ENCODE data around the gene PTPRO.

The PTPRO gene

GRCh38 chr12:15443050-15443449, 120.7 kb downstream of the PTPRO start:
- DNase-seq (ENCODE audit: insufficient read length, low spot score), result no peak
- no peak for FAIRE-seq

- FAIRE-seq (no peak), DNase-seq (ENCODE audit: insufficient read length, low spot score) (no peak)
These were observed 121.3 kb downstream of the PTPRO start for GRCh38 chr12:15443611-15444010.

- no peak for FAIRE-seq
- DNase-seq (ENCODE audit: insufficient read length, low spot score), result no peak
These were observed 122.2 kb downstream of the PTPRO start for GRCh38 chr12:15444523-15444922.

- no peak for FAIRE-seq
These were observed 124.5 kb downstream of the PTPRO start for GRCh38 chr12:15446807-15447206.

GRCh38 chr12:15453613-15454012, 131.3 kb downstream of the PTPRO start:
- FAIRE-seq (no peak), DNase-seq (ENCODE audit: insufficient read length, low spot score) (no peak)

More at GRCh38 chr12:15446807-15447206, 124.5 kb downstream of the PTPRO start:
- no peak for DNase-seq (ENCODE audit: insufficient read length, low spot score)

- no peak for DNase-seq (ENCODE audit: insufficient read length, low spot score)
- FAIRE-seq, result no peak
These were observed 135.7 kb downstream of the PTPRO start for GRCh38 chr12:15458008-15458407.

GRCh38 chr12:15468911-15469310, 146.6 kb downstream of the PTPRO start:
- FAIRE-seq, result no peak
- DNase-seq (ENCODE audit: insufficient read length, low spot score), result no peak

GRCh38 chr12:15469356-15469755, 147.0 kb downstream of the PTPRO start:
- no peak for FAIRE-seq

GRCh38 chr12:15472036-15472435, 149.7 kb downstream of the PTPRO start:
- DNase-seq (ENCODE audit: insufficient read length, low spot score) (no peak), FAIRE-seq (no peak)

More at GRCh38 chr12:15469356-15469755, 147.0 kb downstream of the PTPRO start:
- no peak for DNase-seq (ENCODE audit: insufficient read length, low spot score)

- no peak for FAIRE-seq
These were observed 152.5 kb downstream of the PTPRO start for GRCh38 chr12:15474766-15475165.

GRCh38 chr12:15477761-15478160, 155.5 kb downstream of the PTPRO start:
- FAIRE-seq (no peak), DNase-seq (ENCODE audit: insufficient read length, low spot score) (no peak)

More at GRCh38 chr12:15474766-15475165, 152.5 kb downstream of the PTPRO start:
- DNase-seq (ENCODE audit: insufficient read length, low spot score), result no peak

GRCh38 chr12:15481846-15482245, 159.5 kb downstream of the PTPRO start:
- DNase-seq (ENCODE audit: insufficient read length, low spot score) (no peak), FAIRE-seq (no peak)

GRCh38 chr12:15485466-15485865, 163.2 kb downstream of the PTPRO start:
- FAIRE-seq (no peak), DNase-seq (ENCODE audit: insufficient read length, low spot score) (no peak)

- FAIRE-seq, result no peak
- no peak for DNase-seq (ENCODE audit: insufficient read length, low spot score)
These were observed 164.6 kb downstream of the PTPRO start for GRCh38 chr12:15486859-15487258.

- DNase-seq (ENCODE audit: insufficient read length, low spot score) (no peak), FAIRE-seq (no peak)
These were observed 166.2 kb downstream of the PTPRO start for GRCh38 chr12:15488481-15488880.

- no peak for DNase-seq (ENCODE audit: insufficient read length, low spot score)
- FAIRE-seq, result no peak
These were observed 172.2 kb downstream of the PTPRO start for GRCh38 chr12:15494329-15495046.

- DNase-seq (ENCODE audit: insufficient read length, low spot score) (no peak), FAIRE-seq (no peak)
These were observed 173.4 kb downstream of the PTPRO start for GRCh38 chr12:15495746-15496145.

GRCh38 chr12:15496738-15497137, 174.4 kb downstream of the PTPRO start:
- DNase-seq (ENCODE audit: insufficient read length, low spot score) (no peak), FAIRE-seq (no peak)

GRCh38 chr12:15497671-15498292, 175.5 kb downstream of the PTPRO start:
- DNase-seq (ENCODE audit: insufficient read length, low spot score) (no peak), FAIRE-seq (no peak)

- FAIRE-seq, result no peak
These were observed 179.9 kb downstream of the PTPRO start for GRCh38 chr12:15502211-15502610.

GRCh38 chr12:15505616-15506015, 183.3 kb downstream of the PTPRO start:
- no peak for DNase-seq (ENCODE audit: insufficient read length, low spot score)
- FAIRE-seq, result no peak

More at GRCh38 chr12:15502211-15502610, 179.9 kb downstream of the PTPRO start:
- DNase-seq (ENCODE audit: insufficient read length, low spot score), result no peak

GRCh38 chr12:15515010-15515409, 192.7 kb downstream of the PTPRO start:
- DNase-seq (ENCODE audit: insufficient read length, low spot score) (no peak), FAIRE-seq (no peak)
